CD4-positive, alpha-beta memory T cell (primary cell): Measurements from ENCODE around the gene TBC1D22B. TPM values are rescaled to one million over a fixed set of nuclear protein-coding genes. Genes with fewer than 3 reads are reported as not detected.

Source experiments
- CTCF ChIA-PET: fragments of 350-600 bp; sonication (Branson Sonifier 250); formaldehyde crosslinking; loops from one replicate; lab custom pipeline; 2021; ENCODE audit warnings: inconsistent platforms; ENCODE audit not compliant: partially characterized antibody; lab: Charles Lee
- POLR2A ChIA-PET: fragments of 350-600 bp; sonication (Branson Sonifier 250); formaldehyde crosslinking; loops from one replicate; lab custom pipeline; 2021; ENCODE audit not compliant: partially characterized antibody; lab: Charles Lee
- DNase-seq, 5 donors: peaks; one replicate each; pipeline versions ENCODE4 v3.0.0 to v3.0.0-alpha.2; 2020 to 2022; ENCODE audit warnings: mixed read lengths in 1 of 5
- H3K27ac ChIP-seq: one replicate; pipeline ENCODE4 v1.7.0; 2013; ENCODE audit warnings: low read depth, low read length
- H3K27me3 ChIP-seq: 2 replicates; pipeline ENCODE4 v1.7.0; 2013; ENCODE audit warnings: mild to moderate bottlenecking, low read length, moderate library complexity; ENCODE audit not compliant: insufficient read depth
- H3K36me3 ChIP-seq: 2 replicates; pipeline ENCODE4 v1.7.0; 2013; ENCODE audit warnings: mild to moderate bottlenecking, low read length, moderate library complexity; ENCODE audit not compliant: insufficient read depth
- H3K4me1 ChIP-seq: 2 replicates; pipeline ENCODE4 v1.7.0; 2013; ENCODE audit warnings: mild to moderate bottlenecking, low read length, moderate library complexity; ENCODE audit not compliant: insufficient read depth
- H3K4me3 ChIP-seq, 2 donors: one replicate each; pipeline ENCODE4 v1.7.0; 2013; ENCODE audit warnings: low read length in 2 of 2, mild to moderate bottlenecking in 1 of 2
- H3K9me3 ChIP-seq, 2 donors: one replicate each; pipeline ENCODE4 v1.7.0; 2013; ENCODE audit warnings: low read length in 2 of 2, control low read depth in 1 of 2; ENCODE audit not compliant: control insufficient read depth in 1 of 2
- H3K27ac Mint-ChIP-seq, 7 donors: one replicate each; pipeline ENCODE4 v1.8.0; 2020 to 2021; ENCODE audit warnings: mixed read lengths in 7 of 7, mild to moderate bottlenecking in 6 of 7, inconsistent platforms in 3 of 7, moderate library complexity in 3 of 7
- H3K27me3 Mint-ChIP-seq, 2 donors: one replicate each; pipeline ENCODE4 v1.8.0; 2020 to 2021; ENCODE audit warnings: mixed read lengths in 2 of 2
- H3K36me3 Mint-ChIP-seq, 2 donors: one replicate each; pipeline ENCODE4 v1.8.0; 2020 to 2021; ENCODE audit warnings: mixed read lengths in 2 of 2, inconsistent platforms in 1 of 2, mild to moderate bottlenecking in 1 of 2
- H3K4me1 Mint-ChIP-seq, 4 donors: one replicate each; pipeline ENCODE4 v1.8.0; 2020 to 2021; ENCODE audit warnings: mixed read lengths in 4 of 4, mild to moderate bottlenecking in 1 of 4
- H3K4me3 Mint-ChIP-seq, 8 donors: one replicate each; pipeline ENCODE4 v1.8.0; 2020 to 2021; ENCODE audit warnings: mixed read lengths in 8 of 8, mild to moderate bottlenecking in 7 of 8, moderate library complexity in 6 of 8, inconsistent platforms in 3 of 8
- H3K9me3 Mint-ChIP-seq, 8 donors: one replicate each; pipeline ENCODE4 v1.8.0; 2020 to 2021; ENCODE audit warnings: mixed read lengths in 8 of 8, mild to moderate bottlenecking in 5 of 8, inconsistent platforms in 3 of 8, moderate library complexity in 1 of 8
- intact Hi-C: fragments of 100-400 bp; cut with micrococcal nuclease; formaldehyde crosslinking; loops from one replicate; pipeline ENCODE4 v1.15.1; 2023
- polyA plus RNA-seq, 2 donors: library from polyadenylated mRNA; unstranded; fragments of 300-500 nt; fragmentation: Illumina TruSeq; gene quantifications; one replicate each; pipeline ENCODE4 v1.2.3, GENCODE V29; 2021
- total RNA-seq, 2 experiments: library from RNA; stranded (reverse); gene quantifications; one replicate each; pipeline ENCODE4 v1.2.3, GENCODE V29; 2021

The TBC1D22B gene, protein sequence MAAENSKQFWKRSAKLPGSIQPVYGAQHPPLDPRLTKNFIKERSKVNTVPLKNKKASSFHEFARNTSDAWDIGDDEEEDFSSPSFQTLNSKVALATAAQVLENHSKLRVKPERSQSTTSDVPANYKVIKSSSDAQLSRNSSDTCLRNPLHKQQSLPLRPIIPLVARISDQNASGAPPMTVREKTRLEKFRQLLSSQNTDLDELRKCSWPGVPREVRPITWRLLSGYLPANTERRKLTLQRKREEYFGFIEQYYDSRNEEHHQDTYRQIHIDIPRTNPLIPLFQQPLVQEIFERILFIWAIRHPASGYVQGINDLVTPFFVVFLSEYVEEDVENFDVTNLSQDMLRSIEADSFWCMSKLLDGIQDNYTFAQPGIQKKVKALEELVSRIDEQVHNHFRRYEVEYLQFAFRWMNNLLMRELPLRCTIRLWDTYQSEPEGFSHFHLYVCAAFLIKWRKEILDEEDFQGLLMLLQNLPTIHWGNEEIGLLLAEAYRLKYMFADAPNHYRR
- 10 to 100 TPM in 1 of 2 experiments, 1 to 10 TPM in 1; 9.7 to 10.3 TPM for total RNA-seq
- 10 to 100 TPM in 1 of 2 donors, 1 to 10 TPM in 1; 7.2 to 11.9 TPM for polyA plus RNA-seq

DNA sequence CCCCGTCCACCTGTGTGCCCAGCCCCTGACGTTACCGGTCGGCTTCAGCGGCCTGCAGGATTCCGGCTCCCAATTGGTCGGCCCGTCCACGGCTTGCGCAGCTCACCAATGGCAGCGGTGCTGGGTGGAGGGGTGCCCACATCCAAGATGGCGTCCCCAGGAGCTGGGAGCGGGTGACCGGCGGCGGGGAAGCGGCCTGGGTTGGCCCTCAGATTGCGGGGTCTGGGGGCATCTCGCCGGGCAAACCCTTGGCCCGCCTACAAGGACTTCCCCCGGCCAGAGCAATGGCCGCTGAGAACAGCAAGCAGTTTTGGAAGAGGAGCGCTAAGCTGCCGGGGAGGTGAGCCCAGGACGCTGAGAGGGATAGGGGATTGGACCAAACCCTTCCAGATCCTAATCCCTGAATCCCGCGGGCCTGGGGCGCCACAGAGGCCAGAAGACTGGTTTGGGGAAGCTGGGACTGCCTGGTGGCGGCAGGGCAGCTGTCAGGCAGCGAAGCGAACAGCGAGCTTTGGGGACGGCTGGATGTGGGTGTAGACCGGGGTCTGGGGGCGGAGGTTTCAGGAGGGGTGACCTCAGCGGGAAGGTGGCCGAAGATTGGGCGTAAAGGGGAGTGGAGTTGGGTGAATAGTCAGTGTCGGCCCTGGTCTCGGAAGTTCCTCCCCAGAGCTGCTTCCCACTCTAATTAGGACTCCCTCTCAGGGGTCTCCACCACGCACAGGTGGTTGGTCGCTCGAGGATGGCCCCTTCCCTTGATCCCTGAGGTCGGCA, at the start of gene TBC1D22B, which contains the start of gene TMEM217:
Gene TBC1D22B, plus strand, starts transcription at position 139 of the 771 bp plus-strand sequence. Its CDS starts 146 bp downstream, at position 285.
Gene TMEM217, minus strand, starts transcription at position 511 of the 771 bp plus-strand sequence. CDS start 39,114 bp downstream, outside the sequence.
- DNase-seq, result peak; percentile 93 to 96 (median 93)
- H3K27me3 Mint-ChIP-seq, result no peaks in the 10 kb centered on the region
- Histone ChIP-seq H3K36me3 (no peaks in the 10 kb centered on the region), H3K27ac (peak within 1 kb of the TSS; percentile 97), H3K9me3 (no peaks in the 10 kb centered on the region), H3K27me3 (no peaks in the 10 kb centered on the region), H3K4me3 (peak within 1 kb of the TSS; percentile 55 to 93), H3K4me1 (peaks cover 38% of the 10 kb centered on the region)
- ChIA-PET POLR2A (interaction anchor here (0.6 to 1.5 kb wide), 11 partner anchors 18 to 609 kb away, joined by 3 to 9 read pairs (median 3); partner anchors contain the start of genes MTCH1 and PI16), CTCF (interaction anchor here (0.7 to 1.2 kb wide), 5 partner anchors 10 to 373 kb away, joined by 3 to 4 read pairs (median 3); no protein-coding TSS in a partner anchor)
- no peaks in the 10 kb centered on the region for H3K9me3 Mint-ChIP-seq
- intact Hi-C loops, result loop anchor here (1.0 kb wide), 1 partner anchor 373 kb away; the partner anchor contains the start of gene C6orf89
- H3K36me3 Mint-ChIP-seq, result peaks cover 2 to 7% of the 10 kb centered on the region in 2 donors
- peaks cover 25 to 59% (median 38%) of the 10 kb centered on the region in 4 donors for H3K4me1 Mint-ChIP-seq
- peak within 1 kb of the TSS; percentile 87 to 97 (median 92) for H3K27ac Mint-ChIP-seq
- peak within 1 kb of the TSS; percentile 86 to 96 (median 92) for H3K4me3 Mint-ChIP-seq

DNA sequence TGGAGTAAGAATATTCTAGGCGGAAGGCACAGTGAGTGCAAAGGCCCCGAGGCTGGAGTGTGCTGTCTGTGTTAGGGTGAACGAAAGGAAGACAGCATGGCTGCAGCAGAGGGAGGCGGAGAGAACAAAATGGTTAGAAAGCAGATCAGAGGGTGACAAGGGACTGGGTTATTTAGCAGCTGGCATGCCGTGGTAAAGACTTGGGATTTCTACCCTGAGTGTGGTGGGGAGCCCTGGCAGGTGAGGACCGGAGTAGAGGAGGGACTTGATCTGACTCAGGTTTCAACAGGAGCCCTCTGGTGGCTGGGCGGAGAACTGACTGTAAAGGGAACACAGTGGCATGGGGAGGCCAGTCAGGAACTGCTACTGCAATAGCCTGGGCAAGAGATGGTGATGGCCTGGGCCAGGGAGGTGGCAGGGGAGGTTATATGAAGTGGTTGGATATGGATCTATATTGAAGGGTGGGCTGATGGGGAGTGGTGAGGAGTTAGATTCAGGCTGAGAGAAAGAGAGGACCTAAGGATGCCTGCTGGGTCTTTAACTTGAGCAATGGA, 49.6 kb upstream of the TBC1D22B start:
- CTCF ChIA-PET, result interaction anchor here (0.7 to 33.8 kb wide), 14 partner anchors 9 to 442 kb away, joined by 3 to 1184 read pairs (median 18); partner anchors contain the start of genes C6orf89 and PIM1

DNA sequence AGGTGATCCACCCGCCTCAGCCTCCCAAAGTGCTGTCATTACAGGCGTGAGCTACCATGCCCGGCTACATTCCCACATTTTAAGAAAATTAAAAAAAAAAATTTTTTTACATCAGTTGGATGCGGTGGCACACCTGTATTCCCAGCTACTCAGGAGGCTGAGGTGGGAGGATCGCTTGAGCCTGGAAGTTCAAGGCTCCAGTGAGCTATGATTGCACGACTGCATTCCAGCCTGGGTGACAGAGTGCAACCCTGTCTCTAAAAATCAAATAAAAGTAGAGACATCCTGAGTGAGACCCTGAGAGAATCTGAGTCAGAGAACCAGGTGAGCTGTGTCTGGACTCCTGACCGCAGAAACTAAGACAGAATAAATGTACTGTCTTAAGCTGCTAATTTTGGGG, 48.8 kb upstream of the TBC1D22B start:
- Histone ChIP-seq H3K9me3 (no peaks in the 10 kb centered on the region), H3K27me3 (no peaks in the 10 kb centered on the region), H3K36me3 (no peaks in the 10 kb centered on the region), H3K4me1 (peaks cover 40% of the 10 kb centered on the region), H3K27ac (peak overlapping the region; percentile 53), H3K4me3 (no peak overlapping the region)
- no peaks in the 10 kb centered on the region for H3K27me3 Mint-ChIP-seq
- intact Hi-C loops, result loop anchor here (1.0 to 2.0 kb wide), 3 partner anchors 157 to 442 kb away; no protein-coding TSS in a partner anchor
- POLR2A ChIA-PET, result interaction anchor here (0.8 to 6.5 kb wide), 14 partner anchors 22 to 334 kb away, joined by 3 to 148 read pairs (median 10); partner anchors contain the start of genes MTCH1, PIM1, PPIL1 and TBC1D22B
- peaks cover 35 to 50% (median 43%) of the 10 kb centered on the region in 4 donors for H3K4me1 Mint-ChIP-seq
- peak overlapping the region; percentile 80 to 97 (median 95) for H3K27ac Mint-ChIP-seq
- CTCF ChIA-PET, result interaction anchor here (0.9 to 33.8 kb wide), 25 partner anchors 9 to 442 kb away, joined by 3 to 1184 read pairs (median 8); partner anchors contain the start of genes C6orf89, PIM1 and PPIL1
- H3K4me3 Mint-ChIP-seq, result peak overlapping the region in 1 of 8 donors; percentile 78
- H3K9me3 Mint-ChIP-seq, result no peaks in the 10 kb centered on the region
- no peaks in the 10 kb centered on the region for H3K36me3 Mint-ChIP-seq
- DNase-seq, result no peak

More for the DNA sequence above, 49.6 kb upstream of the TBC1D22B start:
- H3K36me3 Mint-ChIP-seq, result no peaks in the 10 kb centered on the region
- H3K27ac Mint-ChIP-seq, result peak overlapping the region; percentile 57 to 98 (median 86)
- H3K4me3 Mint-ChIP-seq, result peak overlapping the region; percentile 26 to 74 (median 54)
- no peak overlapping the region for H3K4me3 ChIP-seq
- POLR2A ChIA-PET, result interaction anchor here (0.5 to 6.5 kb wide), 12 partner anchors 18 to 652 kb away, joined by 3 to 148 read pairs (median 12); partner anchors contain the start of genes PIM1, PPIL1, TBC1D22B and TMEM217
- H3K9me3 ChIP-seq, result no peaks in the 10 kb centered on the region
- no peaks in the 10 kb centered on the region for H3K27me3 ChIP-seq
- H3K36me3 ChIP-seq, result no peaks in the 10 kb centered on the region
- H3K27ac ChIP-seq, result no peak overlapping the region
- intact Hi-C loops, result loop anchor here (1.0 to 2.0 kb wide), 4 partner anchors 25 to 441 kb away; no protein-coding TSS in a partner anchor
- no peaks in the 10 kb centered on the region for H3K9me3 Mint-ChIP-seq
- H3K27me3 Mint-ChIP-seq, result no peaks in the 10 kb centered on the region
- H3K4me1 ChIP-seq, result peaks cover 48% of the 10 kb centered on the region
- H3K4me1 Mint-ChIP-seq, result peaks cover 39 to 58% (median 48%) of the 10 kb centered on the region in 4 donors
- peak; percentile 80 to 90 (median 84) for DNase-seq

DNA sequence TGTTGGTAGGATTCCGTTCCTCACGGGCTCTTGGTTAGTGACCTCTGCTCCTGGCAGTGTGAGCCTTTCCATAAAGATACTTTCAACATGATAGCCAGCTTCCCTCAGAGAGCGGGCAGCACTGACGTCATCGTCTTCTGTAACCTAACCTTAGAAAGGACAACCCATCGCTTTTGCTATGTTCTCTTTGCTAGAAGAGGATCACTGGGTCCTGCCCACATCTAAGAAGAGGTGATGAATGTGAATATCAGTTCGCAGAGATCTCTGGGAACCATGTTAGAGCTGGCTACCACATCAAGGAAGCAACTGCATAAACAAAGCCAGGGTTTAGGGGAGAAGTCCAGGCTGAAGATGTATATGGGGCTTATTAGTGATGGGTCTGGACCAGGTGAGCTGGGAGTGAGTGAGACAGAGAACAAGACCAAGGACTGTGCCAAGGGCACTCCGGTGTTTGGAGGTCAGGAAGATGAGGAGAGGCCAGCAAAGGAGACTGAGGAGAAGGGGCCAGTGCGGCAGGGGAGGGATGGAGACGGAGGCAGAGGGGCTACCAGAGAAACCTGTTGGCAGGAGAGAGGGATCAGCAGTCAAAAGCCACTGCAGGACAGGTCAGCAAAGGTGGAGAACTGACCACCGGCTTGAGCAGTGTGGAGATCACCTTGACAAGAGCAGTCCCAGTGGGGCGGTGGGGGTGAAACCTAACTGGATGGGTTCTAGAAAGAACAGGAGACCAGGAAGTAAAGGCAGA, 47.9 kb upstream of the TBC1D22B start:
- H3K27ac Mint-ChIP-seq, result peak overlapping the region; percentile 80 to 97 (median 95)
- H3K4me1 Mint-ChIP-seq, result peaks cover 29 to 44% (median 37%) of the 10 kb centered on the region in 4 donors
- Histone ChIP-seq H3K4me3 (no peak overlapping the region), H3K9me3 (no peaks in the 10 kb centered on the region), H3K36me3 (no peaks in the 10 kb centered on the region), H3K27ac (peak overlapping the region; percentile 53), H3K27me3 (no peaks in the 10 kb centered on the region), H3K4me1 (peaks cover 40% of the 10 kb centered on the region)
- intact Hi-C loops, result loop anchor here (1.0 to 2.0 kb wide), 4 partner anchors 37 to 443 kb away; partner anchors contain the start of gene C6orf89
- ChIA-PET POLR2A (interaction anchor here (0.6 to 6.5 kb wide), 18 partner anchors 11 to 335 kb away, joined by 3 to 148 read pairs (median 6); partner anchors contain the start of genes C6orf89, MTCH1, PIM1 and PPIL1), CTCF (interaction anchor here (0.7 to 33.8 kb wide), 53 partner anchors 8 to 450 kb away, joined by 3 to 1184 read pairs (median 4); partner anchors contain the start of genes C6orf89, MTCH1, PIM1 and PPIL1)
- H3K9me3 Mint-ChIP-seq, result no peaks in the 10 kb centered on the region
- DNase-seq, result peak; percentile 65 to 81 (median 77)
- H3K36me3 Mint-ChIP-seq, result no peaks in the 10 kb centered on the region
- H3K27me3 Mint-ChIP-seq, result no peaks in the 10 kb centered on the region
- peak overlapping the region; percentile 37 to 79 (median 57) for H3K4me3 Mint-ChIP-seq

DNA sequence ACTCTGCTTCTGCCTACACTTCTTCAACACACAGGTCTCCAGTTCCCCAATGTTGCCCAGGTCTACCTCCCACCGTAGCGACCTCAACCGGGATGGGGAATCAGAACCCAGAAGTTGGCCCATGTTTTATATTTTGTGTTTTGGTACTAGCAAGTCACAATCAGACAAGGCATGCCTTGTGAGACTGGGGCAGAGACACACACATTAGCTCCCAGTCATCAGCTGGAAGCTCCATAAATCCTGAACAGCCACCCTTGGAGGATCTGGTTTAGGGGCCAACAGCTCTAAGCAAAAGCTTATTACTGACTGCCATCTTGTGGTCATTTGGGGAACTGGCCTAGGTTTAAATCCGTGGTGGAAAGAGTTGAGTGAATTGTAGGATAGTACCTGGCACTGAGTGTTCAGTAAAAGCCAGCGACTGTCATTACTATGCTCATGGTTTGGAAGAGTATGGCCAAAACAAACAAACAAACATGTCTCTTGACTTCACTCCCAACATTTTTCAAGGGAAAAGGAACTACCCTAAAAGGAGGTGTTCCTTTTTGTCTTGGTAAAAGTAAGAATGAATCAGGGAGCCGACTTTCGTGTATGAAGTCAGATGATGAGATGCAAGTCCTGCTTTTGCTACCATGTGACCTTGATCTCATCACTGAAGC, 47.1 kb upstream of the TBC1D22B start:
- H3K4me1 ChIP-seq, result peaks cover 40% of the 10 kb centered on the region
- H3K4me3 Mint-ChIP-seq, result peak overlapping the region in 5 of 8 donors; percentile 51 to 79 (median 65)
- no peaks in the 10 kb centered on the region for H3K36me3 Mint-ChIP-seq
- H3K4me3 ChIP-seq, result no peak overlapping the region
- H3K27ac ChIP-seq, result peak overlapping the region; percentile 53
- H3K4me1 Mint-ChIP-seq, result peaks cover 29 to 44% (median 37%) of the 10 kb centered on the region in 4 donors
- POLR2A ChIA-PET, result interaction anchor here (0.8 to 6.5 kb wide), 13 partner anchors 23 to 336 kb away, joined by 3 to 148 read pairs (median 7); partner anchors contain the start of genes C6orf89, MTCH1, PIM1 and PPIL1
- peak; percentile 73 to 80 (median 77) for DNase-seq
- H3K36me3 ChIP-seq, result no peaks in the 10 kb centered on the region
- H3K9me3 Mint-ChIP-seq, result no peaks in the 10 kb centered on the region
- CTCF ChIA-PET, result interaction anchor here (0.7 to 33.8 kb wide), 45 partner anchors 9 to 451 kb away, joined by 3 to 1184 read pairs (median 4); partner anchors contain the start of genes C6orf89, MTCH1, PIM1 and PPIL1
- intact Hi-C loops, result loop anchor here (1.0 kb wide), 3 partner anchors 38 to 325 kb away; partner anchors contain the start of gene C6orf89
- H3K9me3 ChIP-seq, result no peaks in the 10 kb centered on the region
- H3K27ac Mint-ChIP-seq, result peak overlapping the region; percentile 80 to 97 (median 95)
- no peaks in the 10 kb centered on the region for H3K27me3 Mint-ChIP-seq
- no peaks in the 10 kb centered on the region for H3K27me3 ChIP-seq
